Ovary (tissue), 3 donors: ENCODE measurements around the gene MACROH2A1.

ENCODE experiments used
- CTCF ChIP-seq, 3 donors: fragments of 450-650 bp in 2 of 3; fragments of 200-600 bp in 1 of 3; IDR thresholded peaks; one replicate each; pipeline versions ENCODE4 v1.5.1 to v1.8.0; 2016 to 2022; ENCODE audit warnings: antibody characterized with exemption in 3 of 3, mild to moderate bottlenecking in 1 of 3
- POLR2A ChIP-seq: fragments of 450-650 bp; IDR thresholded peaks from one replicate; pipeline ENCODE4 v1.6.1; 2017; ENCODE audit warnings: antibody characterized with exemption, mild to moderate bottlenecking, moderate library complexity
- donor health status: DM: no; HTN: no; CAD: no.

- TF ChIP-seq CTCF (IDR thresholded peaks at IDR 0.05) (no peak), POLR2A (no peak)
Observed at GRCh38 chr5:135341016-135341666, 57.9 kb downstream of the MACROH2A1 start.
